Measurements from ENCODE around the gene GCLC.
"Not testable (repeated sequence)": the region's sequence is repeated elsewhere in the genome, so short reads cannot be mapped to it uniquely, and the experiment has no call there.

GCLC gene

DNA sequence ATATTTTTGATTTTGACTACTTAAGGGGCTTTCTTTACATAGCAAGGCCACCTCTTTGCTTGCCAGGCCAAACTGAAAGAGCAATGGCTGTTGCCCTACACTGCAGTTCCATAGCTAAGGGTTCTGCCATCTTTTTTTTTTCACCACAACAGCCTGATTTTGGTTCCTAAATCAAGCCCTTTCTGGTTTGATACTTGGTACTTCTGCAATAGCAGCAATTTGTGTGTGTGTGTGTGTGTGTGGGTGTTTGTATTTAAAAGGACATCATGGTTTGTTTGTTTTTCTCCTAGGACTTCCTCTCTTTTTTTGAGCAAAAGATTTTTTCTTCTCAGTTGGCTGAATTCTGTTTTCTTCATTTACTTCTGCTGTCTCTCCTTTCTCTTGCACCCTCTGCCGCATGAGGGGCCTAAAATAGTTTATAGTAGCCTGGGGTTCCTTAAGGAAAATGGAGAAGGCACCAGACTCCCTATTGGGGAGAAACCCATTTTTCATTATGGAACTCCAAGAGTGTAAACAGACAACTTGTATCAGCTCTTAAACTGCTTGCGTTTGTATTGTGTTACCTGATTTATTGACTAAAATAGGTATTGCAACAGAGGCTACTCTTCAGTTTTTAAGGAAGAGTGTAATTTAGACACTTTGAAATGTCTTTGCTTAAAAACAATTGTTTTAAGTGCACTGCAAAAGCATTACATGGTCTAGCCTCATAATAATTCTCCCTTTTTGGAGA lies 12.2 kb upstream of the GCLC start:
- no peak for DNase-seq (ENCODE audit: low read depth)

DNA sequence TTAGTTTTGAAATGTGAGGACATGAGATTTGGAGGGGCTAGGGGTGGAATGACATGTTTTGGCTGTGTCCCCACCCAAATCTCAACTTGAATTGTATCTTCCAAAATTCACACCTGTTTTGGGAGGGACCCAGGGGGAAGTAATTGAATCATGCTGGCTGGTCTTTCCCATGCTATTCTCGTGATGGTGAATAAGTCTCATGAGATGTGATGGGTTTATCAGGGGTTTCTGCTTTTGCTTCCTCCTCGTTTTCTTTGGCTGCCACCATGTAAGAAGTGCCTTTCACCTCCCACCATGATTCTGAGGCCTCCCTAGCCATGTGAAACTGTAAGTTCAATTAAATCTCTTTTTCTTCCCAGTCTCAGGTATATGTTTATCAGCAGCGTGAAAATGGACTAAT lies 8.7 kb upstream of the GCLC start:
- DNase-seq (ENCODE audit: low read depth): not testable (repeated sequence)

DNA sequence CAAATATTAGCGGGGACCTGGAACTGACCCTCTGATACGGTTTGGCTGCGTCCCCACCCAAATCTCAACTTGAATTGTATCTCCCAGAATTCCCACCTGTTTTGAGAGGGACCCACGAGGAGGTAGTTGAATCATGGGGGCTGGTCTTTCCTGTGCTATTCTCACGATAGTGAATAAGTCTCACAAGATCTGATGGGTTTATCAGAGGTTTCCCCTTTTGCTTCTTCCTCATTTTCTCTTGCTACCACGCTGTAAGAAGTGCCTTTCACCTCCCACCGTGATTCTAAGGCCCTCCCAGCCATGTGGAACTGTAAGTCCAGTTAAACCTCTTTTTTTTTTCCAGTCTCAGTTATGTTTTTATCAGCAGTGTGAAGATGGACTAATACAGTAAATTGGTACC lies 6.8 kb upstream of the GCLC start:
- DNase-seq (ENCODE audit: low read depth): not testable (repeated sequence)

DNA sequence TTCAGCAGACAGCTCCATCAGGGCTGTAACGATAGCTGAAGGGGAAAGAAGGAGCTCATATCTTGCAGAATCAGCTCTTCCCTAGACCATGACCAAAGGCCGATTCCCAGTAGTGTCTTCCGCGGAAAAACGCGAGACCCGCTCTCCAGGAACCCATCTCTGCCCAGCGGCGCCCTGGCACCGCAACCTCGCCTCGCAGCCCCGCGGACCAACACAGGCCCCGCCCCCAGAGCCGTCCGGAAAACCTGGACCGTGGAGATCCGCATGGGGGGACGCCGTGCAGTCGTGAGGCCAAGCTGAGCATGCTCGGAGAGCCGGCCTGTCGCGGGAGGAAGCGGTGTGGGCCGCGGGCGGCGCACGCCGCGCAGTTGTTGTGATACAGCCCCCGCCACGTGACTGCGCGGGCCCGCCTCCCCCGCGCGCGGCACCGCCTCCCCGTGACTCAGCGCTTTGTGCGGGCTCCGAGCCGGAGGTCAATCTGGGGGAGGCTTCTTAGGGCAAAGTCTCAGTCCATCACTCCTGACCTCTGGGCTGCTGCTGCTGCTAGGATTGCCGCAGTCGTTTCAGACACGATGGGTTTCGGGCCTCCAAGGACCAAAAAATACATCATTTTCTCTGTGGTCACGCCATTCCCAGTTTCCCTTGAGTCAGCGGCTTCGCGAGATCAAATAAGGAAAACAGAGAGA lies 3.1 kb upstream of the GCLC start:
- DNase-seq (ENCODE audit: low read depth): peak; percentile 91

DNA sequence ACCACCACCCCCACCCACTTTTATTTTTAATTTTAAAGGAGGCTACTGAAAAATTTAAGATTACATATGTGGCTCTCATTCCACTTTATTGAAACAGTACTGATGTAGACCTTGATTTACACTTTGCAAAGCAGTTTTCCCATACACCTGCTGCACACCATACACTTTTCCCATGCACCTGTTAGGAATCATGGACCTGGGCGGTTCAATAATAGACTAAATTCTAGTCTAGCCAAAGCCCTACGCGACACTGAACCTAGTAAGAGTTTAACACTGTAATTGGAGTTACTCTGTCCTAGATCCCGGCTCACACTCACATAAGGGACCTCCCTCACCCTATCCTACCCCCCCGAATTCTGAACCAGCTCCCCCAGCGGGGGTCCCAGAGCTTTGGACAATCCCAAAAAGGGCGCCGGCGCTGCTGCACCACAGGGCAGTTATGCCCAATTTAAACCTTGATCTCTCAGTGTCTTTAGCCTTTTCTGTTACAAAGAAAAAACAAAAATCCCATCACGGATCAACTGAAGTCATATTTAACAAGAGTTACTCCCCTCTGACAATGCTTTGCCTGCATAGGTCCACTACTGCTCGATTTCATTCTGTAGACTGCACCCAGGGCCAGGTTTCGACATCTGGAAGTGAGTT lies 2.4 kb upstream of the GCLC start:
- DNase-seq (ENCODE audit: low read depth): no peak

DNA sequence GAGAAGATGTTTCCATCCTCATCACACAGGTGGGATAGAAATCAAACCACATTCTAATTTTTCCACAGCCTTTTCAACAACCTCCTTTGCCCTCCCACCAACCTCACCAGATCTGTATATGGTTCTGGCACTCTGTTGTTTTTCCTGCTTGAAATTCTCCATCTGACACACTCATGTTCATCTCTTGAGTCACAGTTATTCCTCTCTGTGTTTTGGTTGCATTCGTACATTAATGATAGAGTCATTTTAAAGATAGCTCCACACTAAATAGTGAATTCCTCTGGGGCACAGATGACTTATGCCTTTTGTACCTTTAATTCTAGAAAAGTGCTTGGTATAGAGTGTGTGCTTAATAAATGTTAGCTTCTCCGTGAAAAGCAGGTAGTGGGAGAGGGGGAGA lies 1.4 kb upstream of the GCLC start:
- DNase-seq (ENCODE audit: low read depth): no peak

DNA sequence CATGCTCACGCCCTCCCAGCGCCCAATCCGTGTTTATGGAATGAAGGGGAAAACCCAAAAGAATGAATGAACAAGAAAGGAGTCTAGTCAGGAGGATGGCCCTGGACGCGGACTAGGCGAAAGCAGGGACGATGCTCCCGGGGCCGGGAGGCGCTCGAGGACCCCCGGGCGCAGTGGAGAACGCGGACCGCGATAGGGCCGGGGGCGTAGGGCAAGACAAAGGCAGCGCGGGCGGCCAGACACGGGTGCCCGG lies 758 bp downstream of the GCLC start:
- peak; percentile 4 for DNase-seq (ENCODE audit: low read depth)

DNA sequence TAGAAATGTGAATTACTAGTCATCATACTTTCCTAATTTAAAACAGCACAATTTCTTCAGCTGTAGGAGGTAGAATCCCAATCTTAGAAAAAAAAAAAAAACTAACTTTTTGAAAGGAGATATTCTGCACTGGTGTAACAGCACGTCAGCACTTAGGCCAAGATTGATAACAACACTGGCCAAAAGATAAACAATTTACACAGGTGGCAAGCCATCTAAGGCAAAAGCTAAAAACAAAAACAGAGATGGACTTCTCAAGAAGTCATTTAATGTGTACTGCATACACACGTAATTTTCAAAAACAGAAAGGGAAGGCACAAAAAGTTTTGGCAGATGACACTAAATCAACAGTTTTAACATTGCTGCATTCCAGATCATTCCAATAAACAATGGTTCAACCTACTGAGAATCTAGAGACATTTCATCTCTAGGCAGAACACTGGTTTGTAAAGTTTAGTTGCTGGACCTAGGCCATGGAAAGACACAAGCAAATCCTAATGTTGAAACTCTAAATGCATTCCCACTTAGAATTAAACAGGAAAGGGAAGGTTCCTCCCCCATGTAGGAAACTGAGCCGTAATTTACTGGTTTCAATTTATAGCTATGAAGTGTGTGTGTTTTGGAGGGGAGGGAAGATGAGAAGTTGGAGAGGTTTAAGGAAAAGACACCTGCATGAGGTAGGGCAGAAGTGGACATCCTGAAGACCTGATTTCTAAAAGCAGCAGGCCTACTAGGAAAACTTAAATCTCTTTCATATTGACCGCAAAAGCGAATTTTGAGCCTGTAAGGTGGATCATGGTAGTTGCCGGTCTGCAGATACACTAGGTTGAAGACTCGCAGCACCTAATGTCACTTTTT lies 1.3 kb downstream of the GCLC start:
- no peak for DNase-seq (ENCODE audit: low read depth)

DNA sequence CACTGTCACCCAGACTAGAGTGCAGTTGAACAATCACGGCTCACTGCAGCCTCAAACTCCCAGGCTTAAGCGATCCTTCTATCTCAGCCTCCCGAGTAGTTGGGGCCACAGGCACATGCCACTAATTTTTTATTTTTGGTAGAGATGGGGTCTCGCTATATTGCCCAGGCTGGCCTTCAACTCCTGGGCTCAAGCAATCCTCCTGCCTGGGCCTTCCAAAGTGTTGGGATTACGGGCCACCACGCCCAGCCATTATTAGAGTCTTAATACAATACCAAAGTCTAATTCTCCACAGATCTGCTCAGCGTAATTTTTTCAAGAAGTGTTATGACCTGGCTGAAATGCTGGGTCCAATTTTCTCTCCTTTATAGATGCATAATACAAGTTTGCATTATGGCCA lies 3.0 kb downstream of the GCLC start:
- no peak for DNase-seq (ENCODE audit: low read depth)

DNA sequence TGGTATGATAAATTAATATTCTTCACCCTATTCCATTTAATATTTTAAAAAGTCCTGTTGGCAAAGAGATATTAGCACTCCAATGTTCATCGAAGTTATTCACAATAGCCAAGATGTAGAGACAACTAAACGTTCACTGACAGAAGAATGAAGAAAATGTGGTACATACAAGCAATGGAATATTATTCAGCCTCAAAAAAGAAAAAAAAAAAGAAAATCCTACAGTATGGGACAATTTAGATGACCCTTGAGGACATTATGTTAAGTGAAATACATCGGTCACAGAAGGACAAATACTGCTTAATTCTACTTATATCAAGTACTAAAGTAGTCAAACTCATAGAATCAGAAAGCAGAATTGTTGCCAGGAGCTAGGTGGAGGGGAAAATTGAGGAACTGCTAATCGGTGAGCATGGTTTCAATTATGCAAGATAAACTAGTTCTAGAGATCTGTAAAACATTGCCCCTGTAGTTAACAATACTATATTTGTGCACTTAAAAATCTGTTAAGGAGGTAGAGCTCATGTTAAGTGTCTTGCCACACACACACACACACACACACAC lies 4.7 kb downstream of the GCLC start:
- no peak for DNase-seq (ENCODE audit: low read depth)

DNA sequence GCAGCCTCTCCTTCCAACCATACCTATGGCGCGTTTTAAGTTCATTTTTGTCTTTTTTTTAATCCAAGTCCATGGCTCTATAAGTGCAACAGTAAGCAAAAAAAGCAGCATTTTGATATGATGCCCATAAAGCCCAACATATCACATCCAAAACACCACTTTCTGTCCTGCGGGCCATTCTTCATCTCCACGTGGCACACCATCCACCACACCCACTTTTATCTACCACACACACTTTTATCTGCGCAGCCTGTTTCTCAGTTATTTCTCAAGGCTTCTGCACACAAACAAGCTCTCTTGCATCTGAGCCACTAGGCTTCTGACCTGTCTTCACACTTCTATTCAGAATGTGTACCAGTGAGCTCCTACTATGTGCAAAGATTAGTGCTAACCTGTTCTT lies 5.3 kb downstream of the GCLC start:
- DNase-seq (ENCODE audit: low read depth): no peak

DNA sequence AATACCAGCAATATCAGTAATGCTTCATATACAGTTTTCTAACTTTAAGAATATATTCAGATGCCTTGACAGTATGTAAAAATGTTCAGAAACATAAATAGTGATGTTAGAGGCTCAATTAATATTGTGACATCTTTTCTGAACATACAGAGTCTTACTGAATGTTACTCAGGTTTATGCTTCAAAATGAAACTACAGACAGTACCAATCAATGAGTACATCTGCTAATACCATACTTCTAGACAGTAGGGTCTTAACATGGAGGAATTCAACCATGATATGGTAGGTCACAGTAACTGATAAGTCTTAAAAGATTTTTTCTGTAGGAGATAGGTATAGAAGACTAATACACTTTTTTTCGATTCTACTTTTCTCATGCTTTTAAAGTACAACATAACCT lies 8.3 kb downstream of the GCLC start:
- no peak for DNase-seq (ENCODE audit: low read depth)

DNA sequence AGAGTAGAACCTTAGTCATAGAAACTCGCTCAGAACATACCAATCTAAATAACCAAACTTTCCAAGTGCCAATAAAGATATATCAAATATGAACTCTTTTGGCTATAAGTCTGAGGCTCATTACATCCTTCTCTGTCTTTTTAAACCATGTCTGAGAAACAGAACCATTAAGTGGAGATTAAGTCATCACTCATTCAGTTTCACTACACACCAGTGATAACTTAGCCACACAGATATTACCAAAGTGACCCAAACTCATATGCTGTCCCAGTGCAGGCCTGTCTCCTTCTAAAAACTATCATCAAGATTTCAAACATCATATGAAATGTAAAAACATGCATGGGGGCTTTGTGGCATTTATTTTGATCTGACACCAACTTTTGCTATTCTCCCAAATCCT lies 12.0 kb downstream of the GCLC start:
- no peak for DNase-seq (ENCODE audit: low read depth)

DNA sequence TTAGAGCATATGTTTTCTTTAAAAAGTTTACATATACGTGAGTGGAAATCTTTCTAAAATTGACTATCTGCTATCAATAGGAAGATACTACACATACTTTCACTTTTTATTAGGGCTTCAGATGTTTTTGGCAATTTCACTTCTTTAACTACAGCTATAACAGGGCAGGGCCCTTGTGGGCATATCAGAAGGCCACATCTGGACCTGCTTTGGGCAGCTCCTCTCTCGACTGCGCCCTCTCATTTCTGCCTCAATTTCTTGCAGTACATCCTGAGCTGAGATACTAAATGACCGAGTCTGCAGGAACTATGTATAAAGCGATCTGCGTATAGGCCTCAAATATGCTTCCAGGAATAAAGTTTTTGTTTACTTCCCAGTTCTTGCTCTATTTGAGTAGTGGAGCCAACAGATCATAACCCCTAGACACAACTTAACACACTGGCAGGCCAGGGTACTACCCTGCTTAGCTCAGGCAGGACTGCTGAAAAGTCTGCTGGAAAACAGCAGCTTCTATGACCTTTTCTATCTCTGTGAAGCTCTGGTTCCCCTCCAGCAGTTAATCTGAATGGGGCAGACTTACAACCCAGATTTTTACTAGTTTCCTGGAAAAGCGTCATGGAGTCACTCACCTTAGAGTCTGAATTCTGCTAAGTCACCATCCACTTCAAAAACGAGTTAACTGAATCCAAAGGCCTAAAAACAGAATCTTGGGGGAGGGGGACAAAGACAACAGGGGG lies 12.7 kb downstream of the GCLC start:
- no peak for DNase-seq (ENCODE audit: low read depth)

DNA sequence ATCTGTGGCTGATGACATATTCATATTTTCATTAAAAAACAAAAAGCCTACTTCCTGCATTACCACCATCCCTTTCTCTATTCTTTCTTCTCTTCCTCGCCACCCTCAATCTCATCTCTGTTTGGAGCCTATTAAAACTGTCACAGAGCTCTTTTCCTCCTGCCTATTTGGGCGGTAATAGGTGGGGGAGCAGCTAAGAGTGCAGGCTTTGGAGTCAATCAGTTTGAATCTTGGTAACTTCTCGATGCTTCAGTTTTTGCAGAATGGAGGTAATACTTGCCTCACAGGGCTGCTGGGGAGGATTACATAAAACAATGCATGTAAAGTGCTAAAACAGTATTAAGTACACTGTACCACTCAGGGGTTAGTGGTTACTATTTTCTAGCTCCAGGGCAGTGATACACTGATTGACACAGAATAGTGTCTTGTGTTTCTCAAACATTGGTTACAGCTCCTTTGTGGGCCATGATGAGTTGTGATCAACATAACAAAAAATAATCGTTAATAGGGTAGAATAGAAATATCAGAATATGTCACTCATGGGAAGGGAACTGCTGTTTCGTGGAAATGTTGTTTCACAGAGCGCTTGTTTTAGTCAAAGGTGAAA lies 14.0 kb downstream of the GCLC start:
- DNase-seq (ENCODE audit: low read depth): no peak

DNA sequence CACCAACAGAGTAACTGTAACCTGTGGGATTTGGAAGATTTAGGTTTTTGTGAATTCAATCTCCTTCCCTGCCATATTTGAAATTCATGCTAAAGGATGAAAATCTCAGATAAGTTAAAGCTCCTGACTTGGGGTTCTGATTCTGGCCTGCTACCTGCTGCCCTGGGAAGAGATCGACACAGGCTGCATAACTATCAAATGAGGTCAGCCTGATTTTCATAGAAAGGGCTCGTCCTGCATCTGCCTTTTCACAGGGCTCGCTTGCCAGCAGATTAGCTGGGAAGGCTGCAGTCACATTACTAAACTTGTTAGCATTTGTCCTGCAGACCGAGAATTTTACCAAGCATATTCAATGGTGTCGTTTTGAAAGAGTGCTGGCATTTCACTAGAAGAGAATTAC lies 14.6 kb downstream of the GCLC start:
- DNase-seq (ENCODE audit: low read depth): no peak

DNA sequence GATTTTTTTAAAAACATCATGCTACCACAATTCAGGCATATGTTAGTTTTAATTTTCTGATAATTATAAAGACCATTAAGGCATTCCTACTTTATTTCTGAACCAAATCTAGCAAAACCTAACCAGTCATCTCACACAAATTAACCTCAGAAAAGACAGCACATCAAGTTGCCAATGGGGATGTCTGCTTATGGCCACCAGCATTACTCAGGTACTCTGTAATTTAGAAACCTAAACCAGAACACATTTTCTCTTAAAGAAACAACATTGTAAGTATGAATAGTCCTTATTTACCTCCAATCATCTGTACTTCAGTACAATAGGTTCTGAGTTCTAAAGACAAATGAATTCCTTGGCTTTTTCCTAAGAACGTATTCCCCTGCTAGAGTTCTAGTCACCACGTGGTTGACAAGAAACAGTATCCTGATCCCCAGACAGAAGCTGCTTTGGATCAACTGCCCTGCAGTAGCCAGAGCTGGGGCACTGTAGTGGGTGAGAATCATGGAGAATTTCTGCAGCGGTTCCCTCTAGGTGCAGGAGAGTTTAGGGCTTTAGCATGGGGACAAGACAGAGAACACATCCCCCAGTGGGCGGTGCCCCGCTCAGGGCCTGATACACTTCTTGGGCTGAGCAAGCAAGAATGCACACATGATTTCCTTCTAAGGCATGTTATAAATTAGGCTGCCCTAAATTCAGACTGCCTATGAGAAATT lies 15.4 kb downstream of the GCLC start:
- no peak for DNase-seq (ENCODE audit: low read depth)

DNA sequence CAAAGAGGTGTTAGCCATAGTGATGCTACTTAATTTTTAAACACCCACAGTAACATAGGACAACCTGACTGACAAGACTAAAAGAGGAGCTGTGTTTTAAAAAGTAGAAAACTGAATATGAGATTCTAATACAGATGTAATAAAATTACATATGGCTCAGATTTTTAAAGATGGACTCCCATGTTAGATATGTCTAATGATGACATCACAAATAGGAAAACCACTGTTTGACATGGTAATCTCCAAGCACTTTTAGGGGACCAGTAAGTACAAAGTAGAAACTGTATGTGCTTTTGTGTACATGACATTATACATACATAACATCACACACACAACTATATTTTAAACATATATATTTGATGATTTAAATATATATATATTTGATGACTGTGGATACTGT lies 16.8 kb downstream of the GCLC start:
- no peak for DNase-seq (ENCODE audit: low read depth)

DNA sequence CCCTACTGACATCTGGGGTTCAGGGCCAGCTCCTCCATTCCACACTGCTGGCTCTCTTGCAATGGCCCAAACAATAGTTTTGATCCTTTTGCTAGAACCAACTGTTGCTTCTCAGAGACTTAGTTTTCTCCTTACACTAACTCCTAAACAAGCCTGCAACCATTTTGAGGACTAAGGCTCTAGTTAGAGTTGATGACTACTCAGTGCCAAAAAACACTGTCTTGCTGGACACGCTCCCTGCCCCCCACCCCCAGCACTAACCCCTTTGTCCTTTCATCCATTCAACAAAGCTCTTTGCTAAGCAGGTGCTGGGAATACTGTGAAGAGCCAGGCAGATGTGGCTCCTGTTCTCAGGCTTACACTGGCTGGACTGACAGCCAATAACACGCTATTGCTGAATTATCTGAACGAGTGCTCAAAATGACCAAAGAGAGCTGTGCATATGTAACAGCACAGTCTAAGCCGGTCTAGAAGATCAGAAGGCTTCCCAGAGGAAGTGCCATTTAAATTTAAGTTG lies 17.6 kb downstream of the GCLC start:
- DNase-seq (ENCODE audit: low read depth): no peak

DNA sequence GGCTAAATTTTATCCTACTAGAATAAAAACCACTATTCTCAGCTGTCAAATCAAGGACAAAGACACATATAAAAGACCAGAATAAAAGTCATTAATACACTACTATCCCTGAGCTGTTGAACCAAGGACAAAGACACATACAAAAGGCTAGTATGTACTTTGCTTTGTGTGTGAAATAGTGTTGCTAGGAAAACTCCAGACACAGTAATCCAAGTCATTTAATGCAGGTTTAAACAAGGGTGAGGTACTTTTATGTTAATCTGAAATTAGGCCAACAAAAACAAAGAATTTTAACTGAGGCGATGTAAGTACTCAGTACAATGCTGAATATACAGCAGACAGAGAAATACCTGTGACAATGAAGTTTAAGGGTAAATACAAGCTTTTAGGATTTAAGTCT lies 18.9 kb downstream of the GCLC start:
- DNase-seq (ENCODE audit: low read depth): no peak

DNA sequence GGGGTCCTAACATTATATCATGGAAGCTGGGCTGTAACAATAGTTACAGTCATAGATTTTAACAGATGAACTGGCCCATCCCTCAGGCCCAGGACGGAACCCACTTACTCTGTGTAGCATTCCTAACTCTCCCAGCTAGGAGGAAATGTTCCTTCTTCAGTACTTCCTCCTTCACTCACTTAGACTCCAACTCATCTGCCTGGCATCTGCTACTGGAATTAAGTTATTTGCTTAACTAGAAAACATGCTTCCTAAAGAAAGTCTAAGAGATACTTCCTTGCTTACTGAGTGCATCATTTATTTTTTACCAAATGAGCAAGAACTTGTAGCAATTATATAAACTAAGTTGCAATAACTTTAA lies 20.5 kb downstream of the GCLC start:
- DNase-seq (ENCODE audit: low read depth): no peak

Measured in activated T-cell treated with anti-CD3 and anti-CD28 coated beads for 24 hours (primary cell).